GM18511 (cell line): ENCODE data around the gene KRT1.
"Not testable (repeated sequence)": the region's sequence is repeated elsewhere in the genome, so short reads cannot be mapped to it uniquely, and the experiment has no call there.

ENCODE experiments used
- ATAC-seq: cut with Tn5 transposase; IDR thresholded peaks from one replicate; pipeline ENCODE4 v1.9.1; 2021; ENCODE audit warnings: mild to moderate bottlenecking, moderate library complexity; ENCODE audit not compliant: unreplicated experiment

The KRT1 gene

GRCh38 chr12:52682938-52683574, 2.8 kb upstream of the KRT1 start:
- no peak for ATAC-seq

DNA sequence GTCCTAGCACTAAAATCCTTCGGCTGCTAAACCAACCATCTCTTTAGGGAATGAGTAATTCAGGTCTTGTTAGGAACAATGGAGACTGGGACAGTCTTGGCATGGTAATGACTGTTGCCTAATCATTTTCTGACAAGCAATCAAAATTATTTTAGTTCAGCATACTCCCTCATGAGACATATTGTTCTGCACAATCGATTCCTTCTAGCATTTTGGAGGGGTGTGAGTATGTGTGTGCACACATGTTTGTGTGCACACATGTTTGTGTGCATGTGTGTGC, 2.1 kb upstream of the KRT1 start:
- no peak for ATAC-seq

DNA sequence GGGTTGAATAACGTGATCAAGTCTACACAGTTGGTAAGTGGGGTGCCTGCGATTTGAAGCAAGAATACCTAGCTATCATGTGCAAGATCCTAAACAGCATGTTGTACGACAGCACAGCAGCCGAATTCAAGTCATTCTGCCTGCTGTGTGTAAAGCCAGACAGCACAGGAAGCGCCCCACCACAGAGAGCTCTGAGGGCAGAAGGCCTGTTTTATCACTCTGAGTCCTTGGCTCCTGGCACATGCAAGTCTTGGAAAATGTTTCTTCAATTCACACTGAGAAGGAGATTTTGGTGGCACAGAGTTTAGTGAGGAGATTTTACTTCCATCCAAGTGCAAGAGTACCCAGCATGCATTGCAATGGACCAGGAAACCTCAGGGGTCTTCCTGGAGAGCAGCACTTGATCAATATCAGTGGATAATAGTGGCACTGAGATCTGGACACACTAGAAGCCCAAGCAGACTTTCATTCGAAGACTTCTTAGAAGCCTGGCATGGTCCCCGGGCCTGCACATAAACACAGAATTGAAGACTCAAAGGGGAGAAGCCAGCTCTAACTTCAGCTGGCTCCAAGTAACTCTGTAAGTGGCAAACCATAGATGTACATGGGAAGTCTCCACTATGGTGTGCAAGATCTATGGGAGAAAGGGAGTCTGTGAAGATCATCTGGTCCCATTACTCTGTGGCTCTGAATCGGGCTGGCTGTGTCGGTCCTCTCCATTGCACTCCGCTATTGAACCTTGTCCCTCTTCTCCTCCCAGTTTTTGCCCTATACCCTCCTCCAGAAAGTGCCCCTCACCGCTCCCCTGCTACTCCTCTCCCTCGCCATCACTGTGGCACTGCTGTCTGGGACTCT, 1.5 kb upstream of the KRT1 start:
- no peak for ATAC-seq

DNA sequence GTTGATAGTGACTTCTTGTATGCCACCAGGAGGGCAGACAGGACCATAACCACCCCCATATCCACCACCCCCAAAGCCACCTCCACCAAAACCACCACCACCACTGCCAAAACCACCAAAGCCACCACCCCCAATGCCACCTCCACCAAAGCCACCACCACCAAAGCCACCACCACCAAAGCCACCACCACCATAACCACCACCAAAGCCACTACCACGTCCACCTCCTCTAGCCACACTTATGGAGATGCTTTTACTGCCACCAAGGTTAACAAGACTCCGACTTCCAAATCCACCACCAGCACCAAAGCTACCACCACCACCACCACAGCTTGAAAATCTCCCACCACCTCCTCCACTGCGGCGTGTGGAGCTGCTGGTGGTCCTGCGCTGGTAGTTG, 332 bp downstream of the KRT1 start:
- no peak for ATAC-seq

- no peak for ATAC-seq
Observed at GRCh38 chr12:52677671-52678070, 2.5 kb downstream of the KRT1 start.

DNA sequence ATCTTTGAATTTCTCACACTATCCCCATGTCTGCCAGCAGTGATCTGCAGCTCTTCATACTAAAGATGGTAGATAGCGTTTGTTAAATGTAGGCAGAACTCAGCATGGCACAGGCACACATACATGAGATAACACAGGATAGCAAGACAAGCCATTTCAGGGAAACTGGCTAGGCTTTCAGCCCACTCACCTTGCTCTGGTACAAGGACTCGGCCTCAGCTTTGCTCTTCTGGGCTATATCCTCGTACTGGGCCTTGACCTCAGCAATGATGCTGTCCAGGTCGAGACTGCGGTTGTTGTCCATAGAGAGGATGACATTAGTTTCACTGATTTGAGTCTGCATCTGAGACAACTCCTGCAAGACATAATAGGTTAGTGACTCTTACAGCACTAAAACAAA, 3.1 kb downstream of the KRT1 start:
- ATAC-seq: no peak

DNA sequence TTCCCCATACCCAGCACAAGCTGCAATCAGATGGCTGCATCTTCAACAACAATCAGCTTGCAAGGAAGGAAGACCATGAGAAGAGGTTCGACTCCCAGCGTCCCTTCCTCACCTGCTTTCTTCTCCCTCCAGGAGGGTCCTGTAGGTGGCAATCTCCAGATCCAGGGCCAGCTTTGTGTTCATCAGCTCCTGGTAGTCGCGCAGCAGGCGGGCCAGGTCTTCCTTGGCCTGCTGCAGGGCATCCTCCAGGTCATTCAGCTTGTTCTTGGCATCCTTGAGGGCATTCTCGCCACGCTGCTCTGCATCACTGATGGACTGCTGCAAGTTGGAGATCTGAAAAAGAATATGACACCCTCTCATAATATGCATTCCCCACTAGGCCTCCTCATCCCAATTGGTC, 4.0 kb downstream of the KRT1 start:
- ATAC-seq: no peak

DNA sequence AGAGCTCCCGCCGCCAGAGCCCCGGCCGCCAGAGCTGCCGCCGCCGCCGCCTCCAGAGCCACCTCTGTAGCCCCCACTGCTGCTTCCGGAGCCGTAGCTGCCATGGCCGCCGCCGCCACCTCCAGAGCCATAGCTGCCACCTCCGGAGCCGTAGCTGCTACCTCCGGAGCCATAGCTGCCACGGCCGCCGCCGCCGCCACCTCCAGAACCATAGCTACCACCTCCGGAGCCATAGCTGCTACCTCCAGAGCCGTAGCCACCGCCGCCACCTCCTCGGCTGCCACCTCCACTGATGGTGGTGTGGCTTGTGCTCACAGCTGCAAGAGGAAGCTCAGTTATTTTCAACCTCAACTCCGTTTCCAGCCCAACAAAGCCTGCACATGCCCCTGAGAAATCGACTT, 4.9 kb downstream of the KRT1 start:
- ATAC-seq: no peak

- ATAC-seq: no peak
Observed at GRCh38 chr12:52674433-52674775, 5.8 kb downstream of the KRT1 start.

DNA sequence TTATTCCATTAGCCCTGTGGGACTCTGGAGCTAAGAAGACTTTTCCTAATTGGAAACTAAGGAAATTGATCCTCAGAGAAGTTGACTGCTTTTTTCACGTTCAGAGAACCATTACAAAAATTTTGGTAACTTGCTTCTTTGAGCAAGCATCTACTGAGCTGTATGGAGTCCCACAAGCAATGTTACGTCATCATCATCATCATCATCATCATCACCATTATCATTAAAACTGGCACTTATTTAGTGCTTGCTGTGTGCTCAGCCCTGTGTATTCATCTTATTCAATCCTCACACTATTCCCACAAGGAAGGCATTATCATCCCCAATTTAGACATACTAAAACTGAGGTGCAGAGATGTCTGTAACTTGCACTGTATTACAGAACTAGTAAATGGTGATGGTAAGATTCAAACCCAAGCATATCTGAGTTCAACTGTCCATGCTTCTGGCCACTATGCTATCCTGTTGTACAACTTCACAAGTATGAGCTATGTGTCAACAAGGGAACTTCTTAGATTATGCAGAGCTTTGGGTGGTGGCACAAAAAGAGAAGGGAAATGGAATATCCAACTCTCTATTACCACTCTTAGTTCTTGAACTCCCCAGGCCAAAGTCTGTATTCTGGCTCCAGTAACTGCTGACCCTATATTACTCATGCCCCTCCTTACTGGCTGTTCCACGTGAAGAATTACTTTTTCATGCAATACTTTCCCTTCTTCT, 6.3 kb downstream of the KRT1 start:
- no peak for ATAC-seq

- ATAC-seq: no peak
Observed at GRCh38 chr12:52673217-52673616, 7.0 kb downstream of the KRT1 start.

- ATAC-seq: no peak
Observed at GRCh38 chr12:52672321-52672933, 7.8 kb downstream of the KRT1 start.

DNA sequence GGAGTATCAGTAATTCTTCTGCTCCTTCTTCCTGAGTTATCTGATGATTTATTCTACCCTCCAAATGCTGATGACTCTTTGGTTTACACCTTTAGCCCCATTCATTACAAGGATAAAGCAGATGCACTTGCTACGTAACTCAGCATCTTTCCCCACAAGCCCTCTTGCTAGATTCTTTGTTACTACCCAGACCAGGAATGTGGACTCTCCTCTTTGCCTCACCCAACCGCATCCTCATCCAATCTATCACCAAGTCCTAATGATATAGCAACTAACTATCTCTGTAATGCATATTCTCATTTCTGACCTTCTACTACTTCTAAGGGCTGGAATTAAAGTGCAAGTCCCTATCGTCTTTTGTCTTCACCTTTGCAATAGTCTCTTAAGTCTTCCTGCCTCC, 9.2 kb downstream of the KRT1 start:
- no peak for ATAC-seq

DNA sequence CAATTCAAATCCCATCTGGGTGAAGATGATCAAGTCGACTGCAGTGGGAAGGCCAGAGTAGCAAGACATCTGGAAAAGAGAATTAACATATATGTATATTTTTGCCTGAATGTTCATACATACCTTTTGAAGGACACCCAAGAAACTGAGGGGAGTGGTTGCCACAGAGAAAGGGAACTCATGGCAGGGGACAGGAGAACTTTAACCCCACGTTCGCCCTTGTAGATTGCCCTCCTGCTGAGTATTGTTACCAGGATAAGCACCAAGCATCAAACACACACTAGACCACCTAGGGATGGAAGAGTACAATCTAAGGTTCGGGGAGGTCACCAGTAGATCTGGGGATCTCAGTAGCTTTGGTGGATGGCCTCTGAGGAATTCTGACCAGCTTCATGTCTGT, 9.7 kb downstream of the KRT1 start:
- ATAC-seq: no peak

DNA sequence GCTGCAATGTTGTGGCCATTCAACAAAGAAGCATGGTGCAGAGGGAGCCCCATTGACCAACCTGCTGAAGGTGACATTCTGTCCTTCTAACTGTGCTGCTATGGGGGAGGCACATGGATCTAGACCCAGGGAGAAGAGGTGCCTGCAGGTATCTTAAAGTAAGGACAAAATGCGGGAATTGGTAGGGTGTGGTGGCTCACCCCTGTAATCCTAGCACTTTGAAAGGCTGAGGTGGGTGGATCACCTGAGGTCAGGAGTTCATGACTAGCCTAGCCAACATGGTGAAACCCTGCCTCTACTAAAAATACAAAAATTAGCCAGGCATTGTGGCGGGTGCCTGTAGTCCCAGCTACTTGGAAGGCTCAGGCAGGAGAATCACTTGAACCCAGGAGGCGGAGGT, 10.3 kb downstream of the KRT1 start:
- not testable (repeated sequence) for ATAC-seq

GRCh38 chr12:52669426-52669825, 10.8 kb downstream of the KRT1 start:
- no peak for ATAC-seq

DNA sequence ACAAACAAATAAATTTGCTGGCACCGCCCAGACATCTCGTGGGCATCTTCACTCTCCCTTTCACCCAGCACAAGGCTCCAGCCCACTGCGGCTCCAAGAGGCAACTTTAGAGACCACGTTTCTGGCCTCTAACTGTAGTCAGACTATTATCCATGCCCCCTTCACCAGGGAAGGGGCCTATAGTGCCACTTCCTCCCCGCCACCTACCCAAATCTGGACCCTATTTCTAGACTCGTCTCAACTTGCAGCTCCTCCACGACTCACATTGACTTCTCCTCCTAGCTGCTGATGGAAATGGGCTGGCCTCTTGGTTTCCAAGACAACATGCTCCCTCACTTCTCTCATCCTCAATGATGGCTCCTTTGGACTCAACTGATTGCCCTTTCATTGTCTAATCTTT, 12.3 kb downstream of the KRT1 start:
- ATAC-seq: no peak

DNA sequence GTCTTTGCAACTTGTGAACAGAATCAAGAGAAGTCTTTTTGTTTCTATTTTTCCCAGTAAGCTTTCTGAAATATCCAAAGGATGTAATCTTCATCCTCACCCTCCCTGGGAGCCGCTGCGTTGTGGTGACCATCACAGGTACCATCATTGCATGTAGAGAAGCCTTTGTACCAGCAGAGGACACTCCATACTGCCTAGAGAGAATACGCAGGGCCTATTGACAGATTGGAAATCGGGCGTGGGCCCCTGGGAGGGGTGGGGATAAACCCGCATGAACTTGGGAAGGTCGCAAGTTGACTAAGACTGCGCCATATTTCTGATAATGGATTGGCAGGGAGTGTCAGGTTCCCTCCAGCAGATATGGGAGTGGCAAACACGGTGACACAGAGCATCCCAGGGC, 12.7 kb downstream of the KRT1 start:
- no peak for ATAC-seq

DNA sequence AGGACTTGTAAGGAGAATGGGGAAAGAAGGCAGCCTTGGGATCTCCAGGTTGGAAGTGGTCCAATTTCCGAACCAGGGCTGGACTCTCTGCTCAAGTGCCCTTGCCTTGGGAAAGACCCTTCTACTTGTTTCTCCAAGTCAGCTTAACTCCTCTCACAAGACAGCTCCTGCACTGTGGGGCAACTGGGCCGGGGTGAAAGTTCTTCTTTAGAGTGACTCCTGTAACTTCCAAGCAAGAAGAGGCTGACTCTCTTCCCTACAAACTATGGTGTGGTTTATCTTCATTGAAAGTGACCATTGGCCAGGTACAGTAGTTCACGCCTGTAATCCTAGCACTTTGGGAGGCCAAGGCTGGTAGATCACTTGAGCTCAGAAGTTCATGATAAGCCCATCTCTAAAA, 13.7 kb downstream of the KRT1 start:
- no peak for ATAC-seq

DNA sequence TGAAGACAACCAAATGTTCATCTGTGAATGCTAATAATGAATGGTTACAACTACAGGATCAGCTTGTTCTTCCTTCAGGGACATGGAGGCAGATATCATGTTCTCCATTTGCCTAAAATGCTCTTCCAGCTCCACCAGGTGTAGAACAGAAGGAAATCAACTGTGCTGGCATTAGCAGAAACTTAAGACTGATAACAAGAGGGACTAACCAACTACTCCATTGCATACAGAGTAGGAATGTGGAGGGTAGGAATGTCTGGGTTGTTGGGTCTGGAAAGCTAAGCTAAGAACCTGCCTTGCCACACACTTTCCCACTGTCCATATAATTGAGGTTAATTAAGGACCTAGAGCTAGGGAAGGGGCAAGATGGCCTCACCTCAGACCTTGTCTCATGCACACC, 16.8 kb downstream of the KRT1 start:
- no peak for ATAC-seq

DNA sequence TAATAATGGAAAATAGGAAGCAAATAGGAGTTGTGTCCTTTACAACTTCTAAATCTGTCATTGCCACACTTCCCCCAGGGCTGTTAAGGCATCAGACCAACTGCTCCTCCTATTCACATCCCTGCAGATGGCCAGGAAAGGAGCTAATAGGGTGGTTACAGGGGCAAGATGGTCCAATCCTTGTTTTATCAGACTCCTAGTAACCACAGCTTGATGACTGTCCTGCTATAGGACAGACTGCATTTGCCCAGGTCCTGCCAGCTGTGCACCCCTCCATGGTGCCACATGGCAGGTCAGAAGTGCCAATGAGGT, 17.3 kb downstream of the KRT1 start:
- ATAC-seq: no peak
